Kidney capillary endothelial cell (primary cell): ENCODE measurements around the gene RAI14.
"Not testable (repeated sequence)": the region's sequence is repeated elsewhere in the genome, so short reads cannot be mapped to it uniquely, and the experiment has no call there.

Experiments used
- DNase-seq: peaks from one replicate; pipeline ENCODE4 v3.0.0-alpha.2; 2018; ENCODE audit warnings: low spot score

RAI14 gene

DNA sequence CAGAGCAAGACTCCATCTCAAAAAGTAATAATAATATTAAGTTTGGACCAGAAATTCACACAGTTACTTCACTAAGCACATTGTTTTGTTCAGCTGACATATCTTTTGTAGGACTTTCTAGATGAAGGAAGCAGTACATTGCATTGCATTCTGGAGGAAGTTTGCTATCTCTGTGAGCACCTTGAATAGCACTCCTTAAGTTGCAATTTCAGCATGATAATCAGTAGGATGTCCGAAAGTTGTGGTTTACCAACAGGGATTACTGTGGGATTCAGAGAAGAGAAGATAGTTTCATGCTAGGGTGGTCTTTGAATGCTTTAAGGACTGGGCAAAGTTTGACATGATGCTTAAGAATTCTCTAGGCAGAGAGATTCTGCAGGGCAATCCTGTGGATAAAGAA lies 164.5 kb downstream of the RAI14 start:
- DNase-seq, result no peak

DNA sequence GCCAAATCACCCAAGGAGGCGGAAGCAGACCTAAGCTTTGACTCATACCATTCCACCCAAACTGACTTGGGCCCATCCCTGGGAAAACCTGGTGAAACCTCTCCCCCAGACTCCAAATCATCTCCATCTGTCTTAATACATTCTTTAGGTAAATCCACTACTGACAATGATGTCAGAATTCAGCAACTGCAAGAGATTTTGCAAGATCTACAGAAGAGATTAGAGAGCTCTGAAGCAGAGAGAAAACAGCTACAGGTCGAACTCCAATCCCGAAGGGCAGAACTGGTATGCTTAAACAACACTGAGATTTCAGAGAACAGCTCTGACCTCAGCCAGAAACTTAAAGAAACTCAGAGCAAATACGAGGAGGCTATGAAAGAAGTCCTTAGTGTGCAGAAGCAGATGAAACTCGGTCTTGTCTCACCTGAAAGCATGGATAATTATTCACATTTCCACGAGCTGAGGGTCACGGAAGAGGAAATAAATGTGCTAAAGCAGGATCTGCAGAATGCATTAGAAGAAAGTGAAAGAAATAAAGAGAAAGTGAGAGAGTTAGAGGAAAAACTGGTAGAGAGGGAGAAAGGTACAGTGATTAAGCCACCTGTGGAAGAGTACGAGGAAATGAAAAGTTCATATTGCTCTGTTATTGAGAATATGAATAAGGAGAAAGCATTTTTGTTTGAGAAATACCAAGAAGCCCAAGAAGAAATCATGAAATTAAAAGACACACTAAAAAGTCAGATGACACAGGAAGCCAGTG lies 167.0 kb downstream of the RAI14 start:
- no peak for DNase-seq

- no peak for DNase-seq
Measured at GRCh38 chr5:34826347-34826746, 170.2 kb downstream of the RAI14 start.

DNA sequence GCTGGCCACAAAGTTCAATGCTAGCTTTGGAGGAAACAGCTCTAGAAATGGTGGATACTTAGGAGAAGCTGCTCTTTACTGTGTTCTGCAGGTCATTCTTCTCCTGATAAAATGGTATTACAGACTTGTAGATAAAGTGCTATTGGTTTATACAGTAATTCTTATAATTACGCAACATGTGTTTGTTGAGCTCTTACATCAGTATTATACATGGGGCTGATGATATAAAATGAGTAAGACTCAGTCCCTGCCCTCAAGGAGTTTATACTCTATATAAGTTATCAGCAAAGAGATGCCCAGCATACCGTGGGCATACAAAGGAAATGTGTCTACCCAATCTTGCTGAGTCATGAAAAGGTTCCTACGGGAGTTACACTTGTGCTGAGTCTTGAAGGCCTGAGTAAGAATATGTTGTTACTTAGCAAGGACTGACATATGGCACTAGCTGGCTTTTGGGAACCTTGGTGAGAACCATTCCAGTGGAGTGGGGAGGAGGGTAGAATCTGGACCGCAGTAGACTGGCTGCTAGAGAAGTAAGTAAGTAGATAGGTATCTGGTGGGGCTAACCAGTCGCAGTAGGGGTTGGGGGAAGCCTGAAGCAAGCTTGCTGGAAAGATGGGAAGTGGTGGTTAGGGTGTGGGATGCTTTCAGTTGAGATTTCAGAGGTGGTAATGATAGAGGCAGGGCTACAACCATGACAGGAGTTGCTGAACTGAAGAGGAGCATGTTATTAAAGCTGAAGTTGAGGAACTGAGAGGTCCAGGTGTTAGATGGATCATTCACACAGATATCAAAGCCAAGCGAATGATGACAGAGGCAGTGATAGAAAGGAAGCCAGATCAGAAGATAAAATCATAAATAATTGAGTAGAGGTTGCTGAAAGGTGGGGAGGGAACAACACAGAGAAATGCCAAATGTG lies 171.7 kb downstream of the RAI14 start:
- DNase-seq, result no peak

GRCh38 chr5:34830827-34831226 lies 174.7 kb downstream of the RAI14 start:
- not testable (repeated sequence) for DNase-seq

DNA sequence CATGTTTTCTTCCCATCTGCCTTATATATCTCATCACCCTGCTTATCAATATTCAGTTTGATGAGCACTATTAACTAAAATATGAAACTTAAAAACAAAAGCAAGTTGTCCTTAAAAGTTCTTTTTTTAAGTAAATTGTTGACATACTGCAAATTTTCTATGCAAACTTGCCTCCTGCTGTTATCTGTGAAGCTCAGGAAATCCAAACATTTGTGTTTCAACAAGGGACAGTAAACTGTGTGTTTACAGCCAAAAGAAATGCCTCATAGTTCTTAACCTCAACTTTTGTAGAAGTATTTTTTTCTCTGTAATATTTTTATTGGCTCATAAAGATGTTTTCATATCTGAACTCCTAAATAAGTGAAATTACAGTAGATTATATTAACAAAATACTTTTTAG lies 175.2 kb downstream of the RAI14 start:
- no peak for DNase-seq

GRCh38 chr5:34832568-34832967 lies 176.4 kb downstream of the RAI14 start:
- no peak for DNase-seq

- no peak for DNase-seq
Measured at GRCh38 chr5:34833090-34833489, 177.0 kb downstream of the RAI14 start.

GRCh38 chr5:34833976-34834793 lies 178.1 kb downstream of the RAI14 start:
- DNase-seq, result no peak

DNA sequence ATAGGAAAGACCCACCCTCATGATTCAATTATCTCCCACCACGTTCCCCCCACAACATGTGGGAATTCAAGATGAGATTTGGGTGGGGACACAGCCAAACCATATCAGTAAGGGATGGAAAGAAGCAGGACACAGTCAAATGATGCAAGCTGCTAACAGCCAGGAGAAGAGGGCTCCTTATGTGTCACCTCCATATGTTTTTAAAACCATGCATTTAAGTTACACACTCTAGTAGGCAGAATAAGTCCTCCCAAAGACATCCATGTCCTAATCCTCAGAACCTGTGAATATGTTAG lies 178.6 kb downstream of the RAI14 start:
- no peak for DNase-seq

DNA sequence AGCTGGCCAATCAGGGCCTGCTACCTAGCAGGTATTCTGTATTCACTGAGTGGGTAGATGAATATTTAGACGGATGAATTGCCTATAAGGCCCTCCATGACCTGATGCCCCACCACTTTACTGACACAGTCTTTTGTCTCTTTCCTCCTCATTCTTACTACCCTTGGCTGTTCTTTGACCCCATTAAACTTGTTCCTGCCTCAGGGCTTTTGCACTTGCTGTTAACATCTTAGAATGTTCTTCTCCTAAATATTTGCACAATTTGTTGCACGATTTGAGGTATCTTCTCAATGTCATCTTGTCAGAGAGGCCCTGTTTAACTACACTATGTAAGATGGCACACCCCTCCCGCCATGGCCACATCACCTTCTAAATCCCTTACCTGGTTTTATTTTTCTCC lies 179.5 kb downstream of the RAI14 start:
- DNase-seq, result no peak

- DNase-seq, result peak; percentile 86
Measured at GRCh38 chr5:34838785-34839714, 182.9 kb downstream of the RAI14 start, which contains the start of gene TTC23L. Gene TTC23L (plus strand): TSS chr5:34839164. CDS start chr5:34840672, 1,508 bp downstream.

DNA sequence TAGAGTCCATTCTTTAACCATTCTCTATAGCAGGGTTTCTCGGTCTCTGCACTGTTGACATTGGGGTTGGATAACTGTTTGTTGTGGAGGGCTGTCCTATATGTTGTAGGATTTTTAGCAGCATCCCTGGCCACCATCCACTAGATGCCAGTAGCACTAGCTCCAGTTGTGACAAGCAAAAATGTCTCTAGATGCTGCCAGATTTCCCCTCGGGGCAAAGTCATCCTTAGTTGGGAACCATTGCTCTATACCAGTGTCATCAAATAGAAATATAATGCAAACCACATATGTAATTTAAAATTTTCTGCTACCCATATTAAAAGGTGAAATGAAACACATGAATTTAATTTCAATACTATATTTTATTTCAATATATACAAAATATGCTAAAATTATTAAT lies 185.7 kb downstream of the RAI14 start:
- DNase-seq, result no peak

- DNase-seq, result no peak
Measured at GRCh38 chr5:34842554-34842953, 186.4 kb downstream of the RAI14 start.

DNA sequence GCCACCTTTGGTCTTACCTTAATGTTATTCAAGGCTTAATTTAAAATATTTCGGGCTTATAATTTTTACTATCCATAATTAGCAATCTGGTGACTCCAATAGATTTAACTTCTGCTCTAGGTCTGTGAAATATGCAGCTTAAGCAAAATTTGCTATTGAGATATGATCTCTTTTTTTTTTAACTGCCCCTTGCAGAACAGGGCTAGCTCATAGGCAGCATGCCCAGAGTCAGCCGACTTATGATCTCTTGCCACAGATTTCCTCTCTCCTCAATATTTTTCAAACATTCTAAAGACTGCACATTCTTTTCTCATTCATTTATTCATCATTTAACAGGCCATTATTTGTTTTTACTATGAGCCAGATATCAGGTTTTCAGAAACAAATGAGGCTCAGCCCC lies 187.4 kb downstream of the RAI14 start:
- no peak for DNase-seq

DNA sequence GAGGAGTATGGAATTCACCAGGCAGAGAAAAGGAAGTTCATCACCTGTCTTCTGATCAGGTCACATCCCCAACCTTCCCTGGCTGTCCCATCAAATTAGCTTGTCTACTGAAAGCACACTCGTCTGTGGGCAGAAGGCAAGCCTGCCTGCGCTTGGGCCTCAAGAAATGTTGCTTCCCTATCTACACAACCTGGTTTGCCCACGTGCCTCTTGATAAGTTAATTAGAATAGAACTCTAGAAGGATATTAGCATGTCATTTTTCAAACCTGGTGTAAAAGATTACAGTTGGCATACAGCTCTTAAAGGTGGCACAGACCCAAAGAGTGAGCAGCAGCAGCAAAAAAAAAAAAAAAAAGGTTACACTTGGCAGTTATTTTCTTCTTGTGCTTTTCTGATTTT lies 188.0 kb downstream of the RAI14 start:
- DNase-seq, result no peak

- DNase-seq, result no peak
Measured at GRCh38 chr5:34844999-34845398, 188.9 kb downstream of the RAI14 start.

DNA sequence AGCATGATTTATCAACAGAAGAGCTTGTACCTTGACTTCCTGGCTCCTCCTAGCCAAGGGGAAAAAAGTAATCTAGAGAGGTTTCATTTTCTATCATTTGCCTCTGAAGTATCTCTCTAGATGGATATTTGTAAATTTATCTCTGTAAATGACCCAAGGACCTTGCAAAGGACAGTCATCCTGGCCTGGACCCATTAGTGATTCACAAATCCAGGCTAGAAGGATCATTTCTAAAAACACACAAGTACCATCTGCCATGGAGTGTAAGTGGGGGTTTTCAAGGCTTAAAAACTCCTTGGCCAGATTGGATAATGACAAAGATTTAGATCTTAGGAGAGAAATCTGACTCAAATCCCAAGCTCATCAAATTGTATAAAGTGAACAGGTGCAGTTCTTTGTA lies 190.9 kb downstream of the RAI14 start:
- DNase-seq, result no peak

- no peak for DNase-seq
Measured at GRCh38 chr5:34847552-34847951, 191.4 kb downstream of the RAI14 start.

DNA sequence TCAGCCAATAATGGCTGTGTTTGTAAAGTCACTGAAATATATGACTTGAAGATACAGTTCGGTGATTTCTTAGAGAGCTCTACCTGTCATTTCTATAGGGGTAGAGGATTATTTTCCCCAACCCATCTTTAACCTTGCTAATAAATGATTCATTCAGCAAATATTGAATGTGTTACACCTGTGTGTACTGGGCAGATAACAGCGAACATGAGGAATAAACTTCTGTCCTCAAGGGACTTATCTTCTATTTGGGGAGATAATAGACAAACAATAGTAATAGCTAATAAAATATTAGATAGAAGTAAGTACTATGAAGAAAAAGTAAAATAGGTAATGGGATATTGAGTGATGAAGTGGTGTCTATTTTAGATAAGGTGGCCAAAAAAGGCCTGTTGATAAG lies 192.1 kb downstream of the RAI14 start:
- no peak for DNase-seq

GRCh38 chr5:34849253-34849652 lies 193.1 kb downstream of the RAI14 start:
- no peak for DNase-seq
